ENCODE measurements around the gene FUCA2.
"Not testable (repeated sequence)": the region's sequence is repeated elsewhere in the genome, so short reads cannot be mapped to it uniquely, and the experiment has no call there.

Gene FUCA2

GRCh38 chr6:143536461-143536865 lies 24.9 kb upstream of the FUCA2 start:
- no peak for DNase-seq (ENCODE audit: low read depth)

GRCh38 chr6:143535189-143535614 lies 23.7 kb upstream of the FUCA2 start:
- DNase-seq (ENCODE audit: low read depth) = no peak

- DNase-seq (ENCODE audit: low read depth) = no peak
Observed at GRCh38 chr6:143531720-143532499, 20.4 kb upstream of the FUCA2 start.

GRCh38 chr6:143529095-143529494 lies 17.6 kb upstream of the FUCA2 start:
- DNase-seq (ENCODE audit: low read depth) = no peak

- no peak for DNase-seq (ENCODE audit: low read depth)
Observed at GRCh38 chr6:143528164-143528811, 16.8 kb upstream of the FUCA2 start.

GRCh38 chr6:143527677-143528076 lies 16.2 kb upstream of the FUCA2 start:
- no peak for DNase-seq (ENCODE audit: low read depth)

- DNase-seq (ENCODE audit: low read depth) = no peak
Observed at GRCh38 chr6:143525356-143525755, 13.8 kb upstream of the FUCA2 start.

GRCh38 chr6:143522039-143522600 lies 10.6 kb upstream of the FUCA2 start:
- no peak for DNase-seq (ENCODE audit: low read depth)

GRCh38 chr6:143517447-143517773 lies 5.9 kb upstream of the FUCA2 start:
- DNase-seq (ENCODE audit: low read depth) = no peak

- no peak for DNase-seq (ENCODE audit: low read depth)
Observed at GRCh38 chr6:143516690-143517446, 5.3 kb upstream of the FUCA2 start.

DNA sequence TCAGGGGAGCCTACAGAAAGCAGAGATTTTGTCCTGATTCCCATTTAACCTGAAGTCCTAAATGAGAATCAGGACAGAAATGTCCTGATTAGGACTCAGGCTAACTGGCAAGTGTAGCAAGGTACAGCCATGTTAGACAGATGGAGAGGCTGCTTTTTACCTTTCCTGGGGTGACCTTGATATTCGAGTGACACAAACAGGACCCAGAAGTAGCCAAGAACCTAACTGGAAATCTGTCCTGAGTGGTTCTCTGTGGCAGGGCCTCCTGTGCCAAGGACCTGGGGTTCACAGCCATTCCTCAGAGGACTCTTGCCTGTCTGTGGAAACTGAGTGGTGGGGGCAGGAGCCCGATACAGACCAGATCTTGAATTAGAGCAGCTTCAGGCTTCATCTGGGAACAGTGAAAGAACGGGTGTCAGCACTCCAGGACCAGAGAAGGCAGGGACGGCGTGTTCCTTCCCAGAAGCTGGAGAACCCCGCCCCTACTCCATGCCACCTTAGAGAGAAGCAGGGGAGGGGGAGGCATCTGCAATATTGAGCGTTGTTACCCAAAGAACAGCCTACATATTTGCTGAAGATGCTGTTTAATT lies 4.3 kb upstream of the FUCA2 start:
- no peak for DNase-seq (ENCODE audit: low read depth)

- DNase-seq (ENCODE audit: low read depth) = no peak
Observed at GRCh38 chr6:143515061-143515760, 3.7 kb upstream of the FUCA2 start.

GRCh38 chr6:143513410-143513809 lies 1.9 kb upstream of the FUCA2 start:
- DNase-seq (ENCODE audit: low read depth) = no peak

- not testable (repeated sequence) for DNase-seq (ENCODE audit: low read depth)
Observed at GRCh38 chr6:143510326-143510725, 1.2 kb downstream of the FUCA2 start.

- DNase-seq (ENCODE audit: low read depth) = no peak
Observed at GRCh38 chr6:143507358-143508145, 4.0 kb downstream of the FUCA2 start.

GRCh38 chr6:143506620-143507019 lies 4.9 kb downstream of the FUCA2 start:
- no peak for DNase-seq (ENCODE audit: low read depth)

DNA sequence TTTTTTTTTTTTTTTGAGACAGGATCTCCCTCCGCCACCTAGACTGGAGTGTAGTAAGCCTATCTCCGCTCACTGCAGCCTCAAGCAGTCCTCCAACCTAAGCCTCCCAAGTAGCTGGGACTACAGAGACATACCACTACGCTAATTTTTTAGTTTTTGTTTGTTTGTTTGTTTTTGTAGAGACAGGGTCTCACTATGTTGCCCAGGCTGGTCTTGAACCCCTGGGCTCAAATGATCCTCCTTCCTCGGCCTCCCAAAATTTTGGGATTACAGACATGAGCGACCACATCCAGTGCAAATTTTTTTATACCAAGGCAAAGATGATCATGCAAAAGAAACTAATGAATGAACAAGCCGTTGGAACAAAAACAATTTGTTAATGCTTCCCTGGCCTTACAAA lies 5.3 kb downstream of the FUCA2 start:
- no peak for DNase-seq (ENCODE audit: low read depth)

DNA sequence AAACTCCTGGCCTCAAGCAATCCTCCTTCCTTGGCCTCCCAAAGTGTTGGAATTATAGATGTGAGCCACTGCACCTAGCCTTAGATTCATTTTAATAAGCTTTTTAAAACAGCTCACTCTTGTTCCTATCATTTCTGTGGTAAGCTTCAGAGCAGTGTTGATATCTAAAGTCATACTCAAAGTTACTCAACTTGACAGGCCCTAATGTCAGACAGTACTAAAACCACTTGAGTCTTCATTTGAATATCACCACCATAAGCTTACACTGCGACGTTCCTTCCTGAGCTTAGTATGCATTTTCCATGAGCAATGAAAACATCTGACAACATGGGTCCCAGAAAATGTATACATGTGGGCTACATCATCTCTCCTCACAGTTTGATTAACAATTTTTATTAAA lies 6.0 kb downstream of the FUCA2 start:
- DNase-seq (ENCODE audit: low read depth) = no peak

- DNase-seq (ENCODE audit: low read depth) = no peak
Observed at GRCh38 chr6:143505111-143505510, 6.4 kb downstream of the FUCA2 start.

GRCh38 chr6:143504369-143504768 lies 7.2 kb downstream of the FUCA2 start:
- DNase-seq (ENCODE audit: low read depth) = no peak

DNA sequence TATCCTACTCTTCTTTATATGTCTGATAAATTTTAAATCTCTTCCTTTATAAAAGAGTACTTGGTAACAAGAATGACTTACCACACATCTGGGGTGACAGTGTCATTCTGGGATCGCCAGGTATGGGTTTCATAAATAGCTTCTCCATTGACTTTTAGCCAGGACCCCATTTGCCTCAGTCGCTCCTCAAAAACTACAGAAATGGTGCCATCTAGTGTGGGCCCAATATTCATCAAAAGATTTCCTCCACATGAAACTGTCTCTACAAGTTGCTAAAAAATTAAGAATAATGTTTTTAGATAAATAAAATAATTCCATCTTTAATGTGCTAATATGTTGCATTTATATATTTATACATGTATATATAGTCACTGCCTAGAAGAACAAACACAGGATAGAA lies 9.7 kb downstream of the FUCA2 start:
- DNase-seq (ENCODE audit: low read depth) = no peak
